DOHH2 (cell line): Measurements from ENCODE around the gene PDIA2.

ENCODE experiments used
- H3F3A ChIP-seq: fragments of 200-600 bp; sonication (generic), shearing (Covaris generic); 2 replicates; pipeline ENCODE4 v1.6.0; 2016; ENCODE audit warnings: antibody characterized with exemption, mild to moderate bottlenecking; ENCODE audit not compliant: control insufficient read depth, insufficient read depth
- H3K27ac ChIP-seq: fragments of 200-600 bp; sonication (generic); 2 replicates; pipeline ENCODE4 v1.5.1; 2014; ENCODE audit warnings: low read depth, mild to moderate bottlenecking, low read length, moderate library complexity
- H3K27me3 ChIP-seq: fragments of 200-600 bp; sonication (generic); 2 replicates; pipeline ENCODE4 v1.6.1; 2014; ENCODE audit warnings: mild to moderate bottlenecking, low read length, mixed read lengths; ENCODE audit not compliant: control insufficient read depth
- H3K36me3 ChIP-seq: fragments of 200-600 bp; sonication (generic); 2 replicates; pipeline ENCODE4 v1.6.1; 2014; ENCODE audit warnings: mild to moderate bottlenecking, low read length, moderate library complexity, mixed read lengths; ENCODE audit not compliant: control insufficient read depth
- H3K4me1 ChIP-seq: fragments of 200-600 bp; sonication (generic); 2 replicates; pipeline ENCODE4 v1.6.1; 2014; ENCODE audit warnings: mild to moderate bottlenecking, low read length, mixed read lengths; ENCODE audit not compliant: control insufficient read depth
- H3K4me2 ChIP-seq: fragments of 200-600 bp; sonication (generic); 2 replicates; pipeline ENCODE4 v1.6.0; 2014; ENCODE audit warnings: mild to moderate bottlenecking, low read length, moderate library complexity
- H3K4me3 ChIP-seq: fragments of 200-600 bp; sonication (generic); 2 replicates; pipeline ENCODE4 v1.5.1; 2014; ENCODE audit warnings: mild to moderate bottlenecking, low read length, mixed read lengths
- H3K79me2 ChIP-seq: fragments of 200-600 bp; sonication (generic); 2 replicates; pipeline ENCODE4 v1.6.1; 2014; ENCODE audit warnings: mild to moderate bottlenecking, low read length, mixed read lengths; ENCODE audit not compliant: control insufficient read depth
- H3K9me2 ChIP-seq: fragments of 200-600 bp; sonication (generic); replicated peaks from 2 replicates; pipeline ENCODE4 v1.6.1; 2014; ENCODE audit warnings: mild to moderate bottlenecking, low read length, mixed read lengths; ENCODE audit not compliant: control insufficient read depth
- H3K9me3 ChIP-seq: fragments of 200-600 bp; sonication (generic); 2 replicates; pipeline ENCODE4 v1.6.1; 2014; ENCODE audit warnings: antibody characterized with exemption, low read length, mixed read lengths; ENCODE audit not compliant: control insufficient read depth, insufficient read depth
- H4K20me1 ChIP-seq: fragments of 200-600 bp; sonication (generic); 2 replicates; pipeline ENCODE4 v1.6.0; 2014; ENCODE audit warnings: low read depth, mild to moderate bottlenecking, antibody characterized with exemption, low read length, moderate library complexity; ENCODE audit not compliant: control insufficient read depth, insufficient read depth
- EZH2phosphoT487 ChIP-seq: fragments of 200-600 bp; sonication (generic); IDR thresholded peaks from 2 replicates; pipeline ENCODE4 v1.6.1; 2017; ENCODE audit warnings: borderline replicate concordance, mild to moderate bottlenecking, antibody characterized with exemption, low read length, moderate library complexity, mixed read lengths
- TF ChIP-seq, protein P1 (sequence below): fragments of 200-600 bp; sonication (generic); IDR thresholded peaks from one replicate; pipeline ENCODE4 v1.5.1; 2014; ENCODE audit warnings: antibody characterized with exemption, mild to moderate bottlenecking, low read depth, low read length; ENCODE audit not compliant: poor library complexity, severe bottlenecking

PDIA2 gene

DNA sequence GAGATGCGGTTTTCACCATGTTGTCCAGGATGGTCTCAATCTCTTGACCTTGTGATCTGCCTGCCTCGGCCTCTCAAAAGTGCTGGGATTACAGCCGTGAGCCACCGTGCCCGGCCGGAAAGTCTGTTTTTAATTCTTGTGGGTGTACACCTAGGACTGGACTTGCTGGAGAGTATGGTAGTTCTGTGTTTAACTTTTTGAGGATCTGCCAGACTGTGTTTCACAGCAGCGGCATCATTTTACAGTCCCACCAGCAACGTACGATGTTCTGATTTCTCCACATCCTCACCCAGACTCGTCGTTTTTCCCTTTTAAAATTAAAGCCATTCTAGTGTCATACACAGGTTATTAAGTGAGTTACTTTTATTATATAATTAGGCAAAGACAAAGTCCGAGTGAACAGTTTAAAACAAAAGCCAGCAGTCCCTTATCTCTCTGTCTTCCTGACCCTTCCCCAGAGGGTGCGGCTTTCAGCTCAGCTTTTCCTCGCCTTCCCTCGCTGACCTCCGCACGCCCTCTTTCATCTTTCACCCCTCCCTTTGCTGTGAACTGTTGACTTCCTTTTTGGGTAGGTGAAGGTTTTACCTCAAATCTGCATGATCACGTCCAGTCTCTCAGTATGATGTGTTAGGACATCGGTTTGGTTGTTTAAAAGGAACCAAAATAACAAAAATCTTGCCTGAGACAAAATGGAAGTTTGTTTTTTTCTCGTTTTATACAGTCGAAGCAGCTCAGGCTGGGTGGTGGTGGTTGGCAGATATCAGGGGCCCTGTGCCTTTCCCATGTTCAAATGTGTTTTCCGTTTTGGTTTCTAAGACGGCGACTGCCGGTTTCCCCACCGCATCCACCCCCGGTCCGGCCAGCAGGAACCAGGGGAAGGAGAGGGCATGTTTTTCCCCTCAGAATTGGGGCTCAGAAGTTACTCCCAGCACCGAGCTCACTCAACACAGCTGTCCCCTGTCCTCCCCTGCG is 30.3 kb upstream of the PDIA2 start:
- TF ChIP-seq EZH2phosphoT487 = no peak
- TF ChIP-seq, protein P1, sequence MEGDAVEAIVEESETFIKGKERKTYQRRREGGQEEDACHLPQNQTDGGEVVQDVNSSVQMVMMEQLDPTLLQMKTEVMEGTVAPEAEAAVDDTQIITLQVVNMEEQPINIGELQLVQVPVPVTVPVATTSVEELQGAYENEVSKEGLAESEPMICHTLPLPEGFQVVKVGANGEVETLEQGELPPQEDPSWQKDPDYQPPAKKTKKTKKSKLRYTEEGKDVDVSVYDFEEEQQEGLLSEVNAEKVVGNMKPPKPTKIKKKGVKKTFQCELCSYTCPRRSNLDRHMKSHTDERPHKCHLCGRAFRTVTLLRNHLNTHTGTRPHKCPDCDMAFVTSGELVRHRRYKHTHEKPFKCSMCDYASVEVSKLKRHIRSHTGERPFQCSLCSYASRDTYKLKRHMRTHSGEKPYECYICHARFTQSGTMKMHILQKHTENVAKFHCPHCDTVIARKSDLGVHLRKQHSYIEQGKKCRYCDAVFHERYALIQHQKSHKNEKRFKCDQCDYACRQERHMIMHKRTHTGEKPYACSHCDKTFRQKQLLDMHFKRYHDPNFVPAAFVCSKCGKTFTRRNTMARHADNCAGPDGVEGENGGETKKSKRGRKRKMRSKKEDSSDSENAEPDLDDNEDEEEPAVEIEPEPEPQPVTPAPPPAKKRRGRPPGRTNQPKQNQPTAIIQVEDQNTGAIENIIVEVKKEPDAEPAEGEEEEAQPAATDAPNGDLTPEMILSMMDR = no peak
- Histone ChIP-seq H3K4me2 (no peak overlapping the region), H3K9me2 (no peaks in the 10 kb centered on the region), H3K27me3 (no peaks in the 10 kb centered on the region), H3K4me3 (no peak overlapping the region), H3K79me2 (no peaks in the 10 kb centered on the region), H3K9me3 (no peaks in the 10 kb centered on the region), H3K36me3 (peaks cover 5% of the 10 kb centered on the region; the same call in 1 of the 2 replicates), H4K20me1 (no peaks in the 10 kb centered on the region), H3K27ac (no peak overlapping the region), H3K4me1 (no peaks in the 10 kb centered on the region), H3F3A (no peaks in the 10 kb centered on the region)

DNA sequence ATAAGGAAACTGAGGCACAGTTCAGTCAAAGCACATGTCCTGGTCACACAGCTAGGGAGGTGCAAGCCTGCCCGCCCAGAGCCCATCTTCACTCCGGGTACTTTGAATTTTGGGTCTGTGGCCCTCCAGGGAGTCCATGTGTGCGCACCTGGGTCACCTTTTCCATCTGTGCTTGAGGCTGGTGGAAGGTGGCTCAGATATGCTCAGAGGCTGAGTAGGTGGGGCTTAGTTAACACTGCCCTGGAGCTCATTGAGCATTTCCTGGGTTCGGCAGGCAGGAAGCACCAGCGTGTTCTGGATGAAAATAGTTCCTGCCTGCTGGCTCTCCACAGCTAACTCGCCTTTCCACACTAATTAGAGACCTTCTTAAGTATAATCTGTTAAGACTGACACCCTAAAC is 29.1 kb upstream of the PDIA2 start:
- H3K9me3 ChIP-seq = no peaks in the 10 kb centered on the region
- TF ChIP-seq, protein P1 = no peak
- TF ChIP-seq EZH2phosphoT487 = no peak
- no peak overlapping the region for H3K4me3 ChIP-seq
- peaks cover 5% of the 10 kb centered on the region; the same call in 1 of the 2 replicates for H3K36me3 ChIP-seq
- H3K4me2 ChIP-seq = no peak overlapping the region
- no peaks in the 10 kb centered on the region for H3K4me1 ChIP-seq
- H3K9me2 ChIP-seq = no peaks in the 10 kb centered on the region
- H4K20me1 ChIP-seq = no peaks in the 10 kb centered on the region
- no peaks in the 10 kb centered on the region for H3F3A ChIP-seq
- no peaks in the 10 kb centered on the region for H3K79me2 ChIP-seq
- H3K27me3 ChIP-seq = no peaks in the 10 kb centered on the region
- H3K27ac ChIP-seq = no peak overlapping the region

DNA sequence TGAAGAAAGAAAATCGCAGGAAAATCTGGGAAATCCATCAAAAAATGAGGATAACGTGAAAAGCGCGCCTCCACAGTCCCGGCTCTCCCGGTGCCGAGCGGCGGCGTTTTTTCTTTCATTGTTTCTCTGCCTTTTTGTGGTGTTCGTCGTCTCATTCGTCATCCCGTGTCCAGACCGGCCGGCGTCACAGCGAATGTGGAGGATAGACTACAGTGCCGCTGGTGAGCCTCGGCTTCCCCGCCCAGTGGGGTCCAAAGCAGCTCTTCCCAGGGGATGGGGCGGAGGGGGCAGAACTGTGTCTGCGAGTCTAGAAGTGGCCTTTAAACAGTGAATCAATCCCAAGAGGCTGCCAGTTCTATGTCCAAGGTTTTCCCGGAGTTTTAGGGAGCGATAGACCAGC is 28.5 kb upstream of the PDIA2 start:
- Histone ChIP-seq H3K4me1 (no peaks in the 10 kb centered on the region), H3K4me3 (no peak overlapping the region), H4K20me1 (no peaks in the 10 kb centered on the region), H3K9me3 (no peaks in the 10 kb centered on the region), H3K9me2 (no peaks in the 10 kb centered on the region), H3K27ac (no peak overlapping the region), H3K4me2 (no peak overlapping the region), H3K79me2 (no peaks in the 10 kb centered on the region), H3K27me3 (no peaks in the 10 kb centered on the region), H3F3A (no peaks in the 10 kb centered on the region), H3K36me3 (peaks cover 5% of the 10 kb centered on the region; the same call in 1 of the 2 replicates)
- no peak for TF ChIP-seq EZH2phosphoT487
- TF ChIP-seq, protein P1 = no peak
